HCT116 (cell line): Measurements from ENCODE around the gene GSAP. TPM values are rescaled to one million over a fixed set of nuclear protein-coding genes. Genes with fewer than 3 reads are reported as not detected.

ENCODE experiments used
- ATAC-seq: fragments of 200-7000 bp; cut with Tn5 transposase; 2 replicates; pipeline ENCODE4 v1.9.1; 2020; ENCODE audit warnings: mild to moderate bottlenecking, moderate library complexity
- BruUV-seq: library from RNA; stranded (reverse); fragments of 400-500 nt; replicated peaks from 2 replicates; lab custom pipeline; 2021; lab: Mats Ljungman, UMichigan
- CTCF ChIA-PET: fragments of 300-600 bp; sonication (Branson Sonifier 250); formaldehyde crosslinking; loops from one replicate; lab custom pipeline; 2021; ENCODE audit warnings: antibody characterized with exemption; lab: Charles Lee
- POLR2A ChIA-PET: fragments of 300-600, 350-600 bp; sonication (Branson Sonifier 250); formaldehyde crosslinking; loops from one replicate; lab custom pipeline; 2021; ENCODE audit warnings: antibody characterized with exemption; lab: Charles Lee
- RAD21 ChIA-PET, 2 experiments: fragments of 300-600 bp; sonication (Branson Sonifier 250); formaldehyde crosslinking; loops; one replicate each; lab custom pipeline; 2023; ENCODE audit warnings: low total read pairs in 2 of 2; ENCODE audit not compliant: uncharacterized antibody in 2 of 2, unreplicated experiment in 2 of 2, low non-redundant PET in 1 of 2; lab: Charles Lee
- DNase-seq: peaks from one replicate; pipeline ENCODE4 v3.0.0-alpha.2; 2010; ENCODE audit warnings: low read depth, low spot score
- H2AFZ ChIP-seq: fragments of 200-600 bp; shearing (Covaris generic), sonication (generic); 2 replicates; pipeline ENCODE4 v1.6.1; 2017; ENCODE audit warnings: low read depth, mixed run types, mixed read lengths, antibody characterized with exemption, low read length; ENCODE audit not compliant: poor library complexity, severe bottlenecking
- H3K27ac ChIP-seq: 2 replicates; pipeline ENCODE4 v1.5.1; 2012; ENCODE audit warnings: low read depth, low read length
- H3K27me3 ChIP-seq: fragments of 200-600 bp; sonication (generic); 2 replicates; pipeline ENCODE4 v1.6.1; 2016; ENCODE audit warnings: mixed run types, low read length, mixed read lengths; ENCODE audit not compliant: insufficient read depth
- H3K36me3 ChIP-seq, 2 experiments: fragments of 200-500 bp in 1 of 2; fragments of 200-600 bp in 1 of 2; sonication (Bioruptor generic) in 1 of 2; sonication (generic) in 1 of 2; 2 replicates each; pipeline versions ENCODE4 v1.5.1 to v1.6.1; 2014 to 2016; ENCODE audit warnings: low read length in 2 of 2, inconsistent platforms in 1 of 2, mixed read lengths in 1 of 2, mixed run types in 1 of 2; ENCODE audit not compliant: insufficient read depth in 2 of 2, control insufficient read depth in 1 of 2
- H3K4me1 ChIP-seq, 2 experiments: fragments of 200-600 bp in 1 of 2; sonication (generic) in 1 of 2; 2 replicates each; pipeline versions ENCODE4 v1.5.1 to v1.6.1; 2012 to 2017; ENCODE audit warnings: low read length in 2 of 2, inconsistent platforms in 1 of 2, mild to moderate bottlenecking in 1 of 2, mixed read lengths in 1 of 2, mixed run types in 1 of 2, moderate library complexity in 1 of 2; ENCODE audit not compliant: insufficient read depth in 2 of 2, control insufficient read depth in 1 of 2
- H3K4me2 ChIP-seq: fragments of 200-600 bp; sonication (generic); 2 replicates; pipeline ENCODE4 v1.6.1; 2017; ENCODE audit warnings: mixed run types, low read length, mixed read lengths
- H3K4me3 ChIP-seq, 2 experiments: fragments of 200-600 bp in 1 of 2; sonication (generic) in 1 of 2; replicated peaks in 1 of 2; 2 replicates each; pipeline ENCODE4 v1.5.1; 2011 to 2016; ENCODE audit warnings: low read length in 2 of 2, control low read depth in 1 of 2, low read depth in 1 of 2, mild to moderate bottlenecking in 1 of 2, mixed read lengths in 1 of 2, mixed run types in 1 of 2
- H3K79me2 ChIP-seq: fragments of 200-600 bp; sonication (generic); 2 replicates; pipeline ENCODE4 v1.6.1; 2017; ENCODE audit warnings: mild to moderate bottlenecking, mixed run types, low read length, moderate library complexity, mixed read lengths; ENCODE audit not compliant: insufficient read depth
- H3K9ac ChIP-seq: fragments of 200-600 bp; sonication (generic); 2 replicates; pipeline ENCODE4 v1.6.1; 2016; ENCODE audit warnings: low read length, mixed read lengths
- H3K9me2 ChIP-seq: fragments of 200-600 bp; sonication (generic), shearing (Covaris generic); 2 replicates; pipeline ENCODE4 v1.6.1; 2017; ENCODE audit warnings: mixed run types, mild to moderate bottlenecking, moderate library complexity; ENCODE audit not compliant: insufficient read depth
- H3K9me3 ChIP-seq, 2 experiments: fragments of 200-500 bp in 1 of 2; fragments of 200-600 bp in 1 of 2; sonication (Bioruptor generic) in 1 of 2; sonication (generic) in 1 of 2; 2 replicates each; pipeline ENCODE4 v1.6.1; 2014 to 2017; ENCODE audit warnings: low read length in 2 of 2, mixed read lengths in 2 of 2, inconsistent platforms in 1 of 2, low read depth in 1 of 2, mild to moderate bottlenecking in 1 of 2, mixed run types in 1 of 2, moderate library complexity in 1 of 2; ENCODE audit not compliant: control insufficient read depth in 1 of 2, insufficient read depth in 1 of 2
- H4K20me1 ChIP-seq: fragments of 200-600 bp; sonication (generic), shearing (Covaris generic); 2 replicates; pipeline ENCODE4 v1.6.1; 2017; ENCODE audit warnings: mixed run types, mild to moderate bottlenecking, moderate library complexity; ENCODE audit not compliant: insufficient read depth
- CBX3 ChIP-seq: IDR thresholded peaks from 2 replicates; pipeline ENCODE4 v1.6.1; 2012; ENCODE audit warnings: low read depth
- EGR1 ChIP-seq: IDR thresholded peaks from 2 replicates; pipeline ENCODE4 v1.6.1; 2012; ENCODE audit warnings: low read depth
- EZH2 ChIP-seq: fragments of 200-600 bp; sonication (generic); IDR thresholded peaks from 2 replicates; pipeline ENCODE4 v1.6.1; 2017; ENCODE audit warnings: antibody characterized with exemption, mixed run types
- EZH2phosphoT487 ChIP-seq: fragments of 200-600 bp; IDR thresholded peaks from 2 replicates; pipeline ENCODE4 v1.6.1; 2018; ENCODE audit warnings: antibody characterized with exemption, borderline replicate concordance
- FOSL1 ChIP-seq: IDR thresholded peaks from 2 replicates; pipeline ENCODE4 v1.6.1; 2012; ENCODE audit warnings: low read depth
- POLR2A ChIP-seq: IDR thresholded peaks from 2 replicates; pipeline ENCODE4 v1.7.0; 2011; ENCODE audit warnings: borderline replicate concordance; ENCODE audit not compliant: insufficient read depth, insufficient read length; ENCODE audit errors: extremely low read depth
- RAD21 ChIP-seq: IDR thresholded peaks from 2 replicates; pipeline ENCODE4 v1.6.1; 2012; ENCODE audit warnings: low read depth, mild to moderate bottlenecking
- YY1 ChIP-seq: IDR thresholded peaks from 2 replicates; pipeline ENCODE4 v1.6.1; 2011; ENCODE audit warnings: low read length, low read depth, moderate library complexity, mild to moderate bottlenecking; ENCODE audit not compliant: insufficient replicate concordance; ENCODE audit errors: extremely low read depth
- ZFX ChIP-seq: fragments of 450-650 bp; IDR thresholded peaks from 2 replicates; pipeline ENCODE4 v1.6.1; 2017
- ZNF274 ChIP-seq: fragments of 200-500 bp; sonication (Bioruptor generic); IDR thresholded peaks from 2 replicates; pipeline ENCODE4 v1.6.1; 2014; ENCODE audit warnings: mild to moderate bottlenecking, low read depth, low read length, inconsistent platforms
- intact Hi-C: fragments of 100-400 bp; cut with micrococcal nuclease; formaldehyde crosslinking; loops from 2 replicates; pipeline ENCODE4 v1.10.0; 2022
- total RNA-seq: library from RNA; stranded (reverse); gene quantifications from one replicate; pipeline ENCODE4 v1.2.1, GENCODE V29; 2021; ENCODE audit not compliant: unreplicated experiment
- TF ChIP-seq, protein P1 (sequence below): IDR thresholded peaks from 2 replicates; pipeline ENCODE4 v1.6.1; 2012
- TF ChIP-seq, protein P2 (sequence below): IDR thresholded peaks from 2 replicates; pipeline ENCODE4 v1.6.1; 2011; ENCODE audit warnings: mild to moderate bottlenecking, low read length, moderate library complexity; ENCODE audit not compliant: insufficient replicate concordance; ENCODE audit errors: extremely low read depth
- TF ChIP-seq, protein P3 (sequence below), 3 experiments: fragments of 200-600 bp in 1 of 3; sonication (generic) in 1 of 3; IDR thresholded peaks in 2 of 3; conservative IDR thresholded peaks in 1 of 3; 2 replicates each; pipeline ENCODE4 v1.5.1; 2012 to 2017; ENCODE audit warnings: low read depth in 2 of 3, low read length in 2 of 3, antibody characterized with exemption in 1 of 3, borderline replicate concordance in 1 of 3, control low read depth in 1 of 3, mild to moderate bottlenecking in 1 of 3, mixed read lengths in 1 of 3, mixed run types in 1 of 3, moderate library complexity in 1 of 3; ENCODE audit not compliant: insufficient read depth in 1 of 3
- TF ChIP-seq, protein P4 (sequence below): IDR thresholded peaks from 2 replicates; pipeline ENCODE4 v1.6.1; 2012; ENCODE audit warnings: low read depth

GSAP gene
- total RNA-seq, 1 experiment from 2014 or later: not detected

DNA sequence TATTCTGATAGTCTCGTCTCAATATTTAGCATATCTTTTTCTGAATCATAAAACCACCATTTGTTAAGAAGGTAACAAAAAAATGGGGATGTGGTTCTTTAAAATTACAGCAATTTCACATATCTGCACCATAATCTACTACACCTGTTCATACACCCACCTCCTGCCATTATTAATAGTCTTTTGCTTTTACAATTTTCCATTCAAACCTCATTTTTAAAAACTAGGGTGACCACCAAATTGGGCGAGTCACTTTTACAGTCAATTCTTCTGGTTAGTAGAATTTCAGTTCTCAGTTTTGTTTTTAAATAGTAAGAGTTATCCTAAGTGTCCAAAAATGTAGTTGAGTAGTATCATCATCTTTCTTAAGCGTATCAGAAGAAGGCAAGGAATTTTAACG is 48.4 kb upstream of the GSAP start:
- Histone ChIP-seq H3K9me2 (no peaks in the 10 kb centered on the region), H3K36me3 (no peaks in the 10 kb centered on the region), H2AFZ (no peak overlapping the region), H3K9me3 (no peaks in the 10 kb centered on the region; a peak in 1 of 4 replicates), H3K27me3 (no peaks in the 10 kb centered on the region), H3K9ac (no peak overlapping the region), H3K79me2 (no peaks in the 10 kb centered on the region), H4K20me1 (no peaks in the 10 kb centered on the region), H3K4me3 (no peak overlapping the region), H3K4me2 (no peak overlapping the region), H3K4me1 (peaks cover 0 to 13% of the 10 kb centered on the region in 2 experiments; a peak in 2 of 4 replicates), H3K27ac (no peak overlapping the region)
- intact Hi-C loops: no loop called here
- ATAC-seq (no peak), DNase-seq (no peak)
- TF ChIP-seq, protein P1, sequence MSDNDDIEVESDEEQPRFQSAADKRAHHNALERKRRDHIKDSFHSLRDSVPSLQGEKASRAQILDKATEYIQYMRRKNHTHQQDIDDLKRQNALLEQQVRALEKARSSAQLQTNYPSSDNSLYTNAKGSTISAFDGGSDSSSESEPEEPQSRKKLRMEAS: no peak
- TF ChIP-seq, protein P2, sequence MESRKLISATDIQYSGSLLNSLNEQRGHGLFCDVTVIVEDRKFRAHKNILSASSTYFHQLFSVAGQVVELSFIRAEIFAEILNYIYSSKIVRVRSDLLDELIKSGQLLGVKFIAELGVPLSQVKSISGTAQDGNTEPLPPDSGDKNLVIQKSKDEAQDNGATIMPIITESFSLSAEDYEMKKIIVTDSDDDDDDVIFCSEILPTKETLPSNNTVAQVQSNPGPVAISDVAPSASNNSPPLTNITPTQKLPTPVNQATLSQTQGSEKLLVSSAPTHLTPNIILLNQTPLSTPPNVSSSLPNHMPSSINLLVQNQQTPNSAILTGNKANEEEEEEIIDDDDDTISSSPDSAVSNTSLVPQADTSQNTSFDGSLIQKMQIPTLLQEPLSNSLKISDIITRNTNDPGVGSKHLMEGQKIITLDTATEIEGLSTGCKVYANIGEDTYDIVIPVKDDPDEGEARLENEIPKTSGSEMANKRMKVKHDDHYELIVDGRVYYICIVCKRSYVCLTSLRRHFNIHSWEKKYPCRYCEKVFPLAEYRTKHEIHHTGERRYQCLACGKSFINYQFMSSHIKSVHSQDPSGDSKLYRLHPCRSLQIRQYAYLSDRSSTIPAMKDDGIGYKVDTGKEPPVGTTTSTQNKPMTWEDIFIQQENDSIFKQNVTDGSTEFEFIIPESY: no peak
- TF ChIP-seq POLR2A (no peak), ZFX (no peak), EZH2 (no peak), YY1 (no peak), CBX3 (no peak), EGR1 (no peak), RAD21 (no peak), ZNF274 (no peak), FOSL1 (no peak), EZH2phosphoT487 (no peak)
- TF ChIP-seq, protein P3, sequence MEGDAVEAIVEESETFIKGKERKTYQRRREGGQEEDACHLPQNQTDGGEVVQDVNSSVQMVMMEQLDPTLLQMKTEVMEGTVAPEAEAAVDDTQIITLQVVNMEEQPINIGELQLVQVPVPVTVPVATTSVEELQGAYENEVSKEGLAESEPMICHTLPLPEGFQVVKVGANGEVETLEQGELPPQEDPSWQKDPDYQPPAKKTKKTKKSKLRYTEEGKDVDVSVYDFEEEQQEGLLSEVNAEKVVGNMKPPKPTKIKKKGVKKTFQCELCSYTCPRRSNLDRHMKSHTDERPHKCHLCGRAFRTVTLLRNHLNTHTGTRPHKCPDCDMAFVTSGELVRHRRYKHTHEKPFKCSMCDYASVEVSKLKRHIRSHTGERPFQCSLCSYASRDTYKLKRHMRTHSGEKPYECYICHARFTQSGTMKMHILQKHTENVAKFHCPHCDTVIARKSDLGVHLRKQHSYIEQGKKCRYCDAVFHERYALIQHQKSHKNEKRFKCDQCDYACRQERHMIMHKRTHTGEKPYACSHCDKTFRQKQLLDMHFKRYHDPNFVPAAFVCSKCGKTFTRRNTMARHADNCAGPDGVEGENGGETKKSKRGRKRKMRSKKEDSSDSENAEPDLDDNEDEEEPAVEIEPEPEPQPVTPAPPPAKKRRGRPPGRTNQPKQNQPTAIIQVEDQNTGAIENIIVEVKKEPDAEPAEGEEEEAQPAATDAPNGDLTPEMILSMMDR (IDR thresholded peaks at IDR 0.05 in 2 of 3, conservative IDR thresholded peaks at IDR 0.05 in 1 of 3; ENCODE audit: borderline replicate concordance in 1 of 3, insufficient read depth in 1 of 3, low read depth in 2 of 3, low read length in 2 of 3): no peak
- TF ChIP-seq, protein P4, sequence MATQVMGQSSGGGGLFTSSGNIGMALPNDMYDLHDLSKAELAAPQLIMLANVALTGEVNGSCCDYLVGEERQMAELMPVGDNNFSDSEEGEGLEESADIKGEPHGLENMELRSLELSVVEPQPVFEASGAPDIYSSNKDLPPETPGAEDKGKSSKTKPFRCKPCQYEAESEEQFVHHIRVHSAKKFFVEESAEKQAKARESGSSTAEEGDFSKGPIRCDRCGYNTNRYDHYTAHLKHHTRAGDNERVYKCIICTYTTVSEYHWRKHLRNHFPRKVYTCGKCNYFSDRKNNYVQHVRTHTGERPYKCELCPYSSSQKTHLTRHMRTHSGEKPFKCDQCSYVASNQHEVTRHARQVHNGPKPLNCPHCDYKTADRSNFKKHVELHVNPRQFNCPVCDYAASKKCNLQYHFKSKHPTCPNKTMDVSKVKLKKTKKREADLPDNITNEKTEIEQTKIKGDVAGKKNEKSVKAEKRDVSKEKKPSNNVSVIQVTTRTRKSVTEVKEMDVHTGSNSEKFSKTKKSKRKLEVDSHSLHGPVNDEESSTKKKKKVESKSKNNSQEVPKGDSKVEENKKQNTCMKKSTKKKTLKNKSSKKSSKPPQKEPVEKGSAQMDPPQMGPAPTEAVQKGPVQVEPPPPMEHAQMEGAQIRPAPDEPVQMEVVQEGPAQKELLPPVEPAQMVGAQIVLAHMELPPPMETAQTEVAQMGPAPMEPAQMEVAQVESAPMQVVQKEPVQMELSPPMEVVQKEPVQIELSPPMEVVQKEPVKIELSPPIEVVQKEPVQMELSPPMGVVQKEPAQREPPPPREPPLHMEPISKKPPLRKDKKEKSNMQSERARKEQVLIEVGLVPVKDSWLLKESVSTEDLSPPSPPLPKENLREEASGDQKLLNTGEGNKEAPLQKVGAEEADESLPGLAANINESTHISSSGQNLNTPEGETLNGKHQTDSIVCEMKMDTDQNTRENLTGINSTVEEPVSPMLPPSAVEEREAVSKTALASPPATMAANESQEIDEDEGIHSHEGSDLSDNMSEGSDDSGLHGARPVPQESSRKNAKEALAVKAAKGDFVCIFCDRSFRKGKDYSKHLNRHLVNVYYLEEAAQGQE: no peak
- no TSS peak for BruUV-seq
- ChIA-PET CTCF (no interaction called here), RAD21 (no interaction called here), POLR2A (no interaction called here)
